GM10248 (cell line): Measurements from ENCODE around the gene AFDN.

Experiments used
- CTCF ChIA-PET: fragments of 300-600 bp; sonication (Branson Sonifier 250); formaldehyde crosslinking; extraction: SDS; loops from one replicate; lab custom pipeline; 2021; ENCODE audit warnings: antibody characterized with exemption; lab: Yijun Ruan, JAX
- POLR2A ChIA-PET: fragments of 350-650 bp; sonication (Branson Sonifier 250); formaldehyde crosslinking; extraction: SDS; loops from one replicate; lab custom pipeline; 2020; ENCODE audit warnings: antibody characterized with exemption; lab: Yijun Ruan, JAX
- DNase-seq: peaks from one replicate; pipeline ENCODE4 v3.0.0; 2012; ENCODE audit errors: extremely low spot score
- CTCF ChIP-seq: IDR thresholded peaks from 2 replicates; pipeline ENCODE4 v1.5.1; 2012; ENCODE audit warnings: mild to moderate bottlenecking, low read depth; ENCODE audit errors: extremely low read depth, missing control alignments, control extremely low read depth

The AFDN gene

GRCh38 chr6:167920165-167920564, 93.5 kb downstream of the AFDN start:
- ChIA-PET POLR2A (no interaction called here), CTCF (interaction anchor here (1.3 kb wide), 1 partner anchor 11 kb away, joined by 3 read pairs; no protein-coding TSS in a partner anchor)
- no peak for TF ChIP-seq CTCF
- DNase-seq = no peak

- no peak for TF ChIP-seq CTCF
- POLR2A ChIA-PET = no interaction called here
- CTCF ChIA-PET = interaction anchor here (1.2 kb wide), 1 partner anchor 11 kb away, joined by 4 read pairs; no protein-coding TSS in a partner anchor
- no peak for DNase-seq
These were observed 95.1 kb downstream of the AFDN start for GRCh38 chr6:167921831-167922230.

- ChIA-PET POLR2A (no interaction called here), CTCF (interaction anchor here (1.6 kb wide), 1 partner anchor 11 kb away, joined by 5 read pairs; no protein-coding TSS in a partner anchor)
- TF ChIP-seq CTCF = no peak
- DNase-seq = no peak
These were observed 98.3 kb downstream of the AFDN start for GRCh38 chr6:167925026-167925425.

DNA sequence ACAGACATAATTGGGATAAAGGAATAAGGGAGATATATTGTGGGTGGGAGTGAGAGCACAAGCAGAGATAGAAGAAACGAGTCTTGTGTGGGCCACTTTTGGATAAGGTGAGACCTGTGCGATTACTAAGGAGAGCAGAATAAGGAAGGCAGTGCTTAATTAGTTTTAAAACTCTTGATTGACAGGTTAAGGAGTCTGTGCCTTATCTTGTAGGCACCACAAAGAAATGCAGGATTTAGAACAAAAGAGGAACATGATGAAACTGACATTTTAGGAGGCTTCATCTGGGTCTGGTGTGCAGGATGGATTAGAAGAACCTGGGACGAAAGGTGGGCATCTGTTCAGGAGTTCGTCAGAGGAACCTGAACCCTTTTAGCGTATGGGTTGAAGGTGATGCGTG, 100.5 kb downstream of the AFDN start:
- DNase-seq = no peak
- ChIA-PET POLR2A (no interaction called here), CTCF (interaction anchor here (1.3 to 1.5 kb wide), 2 partner anchors 9 to 34 kb away, joined by 3 to 5 read pairs; no protein-coding TSS in a partner anchor)
- no peak for TF ChIP-seq CTCF

GRCh38 chr6:167928111-167928510, 101.4 kb downstream of the AFDN start:
- DNase-seq = no peak
- no peak for TF ChIP-seq CTCF
- ChIA-PET POLR2A (no interaction called here), CTCF (interaction anchor here (1.2 to 1.3 kb wide), 2 partner anchors 9 to 29 kb away, joined by 3 to 5 read pairs; no protein-coding TSS in a partner anchor)

DNA sequence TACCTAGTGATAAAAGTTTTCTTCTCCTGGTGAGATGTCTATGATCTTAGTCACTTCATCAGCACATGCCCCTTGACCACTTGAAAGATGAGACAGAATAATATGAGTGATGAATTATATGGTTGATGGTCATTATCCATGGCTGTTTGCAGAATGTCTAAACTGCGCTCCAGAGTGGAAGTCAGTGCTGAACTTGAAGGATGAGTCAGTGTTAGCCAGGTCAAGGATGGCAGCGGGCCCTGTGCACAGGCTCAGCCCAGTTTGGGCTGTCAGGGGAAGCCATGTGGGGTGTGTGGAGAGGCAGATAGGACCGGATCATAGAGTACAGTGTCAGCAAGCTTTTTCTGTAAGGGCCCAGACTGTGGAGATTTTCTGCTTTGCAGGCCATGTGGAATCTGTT, 103.6 kb downstream of the AFDN start:
- ChIA-PET CTCF (no interaction called here), POLR2A (no interaction called here)
- DNase-seq = no peak
- TF ChIP-seq CTCF = no peak
